Left lung (tissue), 10 donors: ENCODE measurements around the gene TBRG1. TPM values are rescaled to one million over a fixed set of nuclear protein-coding genes. Genes with fewer than 3 reads are reported as not detected.
A peak's percentile ranks its signal among the peaks of the same experiment; 100 is the strongest.

Source experiments
- ATAC-seq: fragments of 200-7000 bp; cut with Tn5 transposase; one replicate; pipeline ENCODE4 v1.9.1; 2020; ENCODE audit warnings: moderate library complexity
- DNase-seq, 4 donors: peaks; one replicate each; pipeline ENCODE4 v3.0.0-alpha.2; 2013 to 2020
- H3K27ac ChIP-seq, 2 donors: fragments of 200-600 bp; sonication (generic) in 1 of 2; one replicate each; pipeline versions ENCODE4 v1.5.0 to v1.8.0; 2020 to 2021
- H3K27me3 ChIP-seq, 2 donors: fragments of 200-600 bp; sonication (generic) in 1 of 2; one replicate each; pipeline versions ENCODE4 v1.5.0 to v1.8.0; 2020 to 2021
- H3K36me3 ChIP-seq, 2 donors: fragments of 200-600 bp; sonication (generic) in 1 of 2; one replicate each; pipeline versions ENCODE4 v1.5.0 to v1.8.0; 2020 to 2021
- H3K4me1 ChIP-seq, 2 donors: fragments of 200-600 bp; one replicate each; pipeline ENCODE4 v1.8.0; 2021
- H3K4me3 ChIP-seq, 2 donors: fragments of 200-600 bp; sonication (generic) in 1 of 2; one replicate each; pipeline versions ENCODE4 v1.5.0 to v1.8.0; 2020 to 2021; ENCODE audit warnings: mild to moderate bottlenecking in 1 of 2
- H3K9me3 ChIP-seq, 2 donors: fragments of 200-600 bp; sonication (generic) in 1 of 2; one replicate each; pipeline versions ENCODE4 v1.5.0 to v1.8.0; 2020 to 2021
- CTCF ChIP-seq, 2 donors: fragments of 200-600 bp; sonication (generic) in 1 of 2; IDR thresholded peaks; one replicate each; pipeline versions ENCODE4 v1.5.0 to v1.8.0; 2021; ENCODE audit warnings: antibody characterized with exemption in 2 of 2
- intact Hi-C, 2 donors: fragments of 100-400 bp; cut with DNase I; formaldehyde crosslinking; loops; one replicate each; pipeline versions ENCODE4 v1.11.2 to v1.14.2; 2022
- polyA plus RNA-seq, 6 donors: library from polyadenylated mRNA; unstranded; fragments of 120-200 nt; gene quantifications; one replicate each; pipeline ENCODE4 v1.2.1, GENCODE V29; 2013; ENCODE audit not compliant: insufficient read length in 6 of 6
- total RNA-seq, 2 donors: library from RNA; stranded (reverse); fragmentation: NEBNext Ultra II Directional; extraction: Animal tissue kit (Norgen Biotek cat#: 25700); gene quantifications; one replicate each; pipeline ENCODE4 v1.2.1, GENCODE V29; 2021
- donor health status: DM: no; HTN: yes; CAD: no.
- donor health status: DM: no; HTN: no; CAD: no.

TBRG1 gene
- total and polyA plus RNA-seq, 8 donors, result 30.2 to 41.9 (median 37.5) TPM

DNA sequence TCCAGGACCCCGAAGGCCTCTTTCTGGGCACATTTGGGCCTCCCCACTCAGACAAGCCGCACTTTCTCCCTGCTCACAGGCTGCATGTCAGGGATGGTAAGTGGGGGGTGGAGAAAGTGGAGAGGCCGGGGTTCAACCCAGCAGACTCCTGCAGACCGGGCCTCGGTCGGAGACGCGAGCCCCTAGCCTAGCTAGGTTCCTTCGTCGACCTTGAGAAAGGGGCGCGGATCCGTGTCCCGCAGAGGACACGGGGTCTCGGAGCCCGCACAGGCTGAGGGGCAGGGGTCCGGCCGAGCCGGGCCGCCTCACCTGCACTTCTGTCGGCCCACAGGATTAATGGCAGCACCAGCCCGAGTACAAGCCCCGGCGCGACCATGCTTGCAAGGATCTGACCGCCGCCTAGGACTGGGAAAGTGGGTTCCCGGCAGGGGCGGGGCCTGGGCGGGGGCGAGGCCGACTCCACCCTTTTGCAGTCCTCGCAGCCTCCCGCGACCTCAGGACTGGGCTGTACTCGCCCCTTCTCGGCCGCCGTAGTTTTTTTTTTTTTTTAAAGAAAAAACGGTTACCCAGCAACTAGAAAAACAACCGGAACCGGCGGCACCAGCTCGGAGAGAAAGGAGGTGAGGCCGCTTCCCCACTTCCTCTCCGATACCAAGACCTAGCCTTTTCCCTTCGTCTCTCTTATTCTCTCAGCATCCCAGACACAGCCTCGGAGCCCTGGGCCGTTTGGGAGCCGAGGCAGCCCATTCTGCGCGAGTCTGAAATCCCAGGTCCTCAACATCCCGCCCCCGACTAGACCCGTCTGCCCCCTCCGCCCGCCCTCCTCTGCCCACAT lies 50.9 kb downstream of the TBRG1 start, which contains the start of the genes SIAE and SPA17:
TSS of gene SIAE (minus strand) at position 407 of the 835 bp plus-strand sequence. CDS start at position 376, 31 bp downstream.
TSS of gene SPA17 (plus strand) at position 572 of the 835 bp plus-strand sequence. CDS start 1,361 bp downstream, outside the sequence.
- TF ChIP-seq CTCF (IDR thresholded peaks at IDR 0.05), result no peak
- Histone ChIP-seq H3K36me3 (no peaks in the 10 kb centered on the region), H3K27ac (peak within 1 kb of the TSS; percentile 84 to 92), H3K27me3 (no peaks in the 10 kb centered on the region), H3K4me1 (peaks cover 9 to 53% of the 10 kb centered on the region in 2 donors), H3K9me3 (no peaks in the 10 kb centered on the region), H3K4me3 (peak within 1 kb of the TSS; percentile 61 to 64)
- intact Hi-C loops, result loop anchor here (5.0 to 10.0 kb wide), 2 partner anchors 81 to 89 kb away; partner anchors contain the start of genes ESAM (in 1 of the 2) and VSIG2 (in 1 of the 2)
- DNase-seq, result peak; percentile 93 to 98 (median 96)
- peak; percentile 97 for ATAC-seq

GRCh38 chr11:124674168-124674517 lies 51.5 kb downstream of the TBRG1 start:
- intact Hi-C loops, result loop anchor here (5.0 to 10.0 kb wide), 2 partner anchors 81 to 88 kb away; partner anchors contain the start of genes ESAM (in 1 of the 2) and VSIG2 (in 1 of the 2)
- peaks cover 9 to 53% of the 10 kb centered on the region in 2 donors for H3K4me1 ChIP-seq
- H3K27ac ChIP-seq, result peak overlapping the region; percentile 84 to 92
- ATAC-seq (no peak), DNase-seq (no peak)
- no peaks in the 10 kb centered on the region for H3K9me3 ChIP-seq
- H3K36me3 ChIP-seq, result no peaks in the 10 kb centered on the region
- H3K27me3 ChIP-seq, result no peaks in the 10 kb centered on the region
- peak overlapping the region; percentile 61 to 64 for H3K4me3 ChIP-seq
- no peak for TF ChIP-seq CTCF (IDR thresholded peaks at IDR 0.05)

DNA sequence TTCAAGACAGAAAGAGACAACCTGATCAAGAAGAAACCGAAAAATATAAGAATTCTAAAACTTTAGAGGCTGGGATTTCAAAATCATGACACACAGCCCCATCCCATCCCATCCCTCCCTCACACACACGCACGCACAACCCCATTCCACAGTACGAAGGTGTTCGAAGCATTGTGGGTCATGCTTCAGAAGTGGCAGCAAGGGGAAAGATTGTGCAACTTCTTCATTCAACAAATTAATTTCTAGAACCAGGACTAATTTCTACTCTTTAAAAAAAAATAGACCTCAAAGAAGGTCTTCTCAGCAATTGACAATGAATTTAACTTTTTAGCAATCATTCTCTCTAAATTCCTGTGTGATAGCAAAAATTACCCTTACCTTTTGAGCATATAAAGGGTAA lies 51.9 kb downstream of the TBRG1 start:
- ATAC-seq, result no peak
- TF ChIP-seq CTCF (IDR thresholded peaks at IDR 0.05), result no peak
- H3K27me3 ChIP-seq, result no peaks in the 10 kb centered on the region
- peak overlapping the region in 1 of 2 donors; percentile 64 for H3K4me3 ChIP-seq
- H3K27ac ChIP-seq, result peak overlapping the region; percentile 84 to 92
- intact Hi-C loops, result loop anchor here (5.0 to 10.0 kb wide), 2 partner anchors 80 to 88 kb away; partner anchors contain the start of genes ESAM (in 1 of the 2) and VSIG2 (in 1 of the 2)
- no peak for DNase-seq
- H3K9me3 ChIP-seq, result no peaks in the 10 kb centered on the region
- peaks cover 9 to 49% of the 10 kb centered on the region in 2 donors for H3K4me1 ChIP-seq
- H3K36me3 ChIP-seq, result no peaks in the 10 kb centered on the region

- intact Hi-C loops, result loop anchor here in 1 of 2 donors (10.0 kb wide), 1 partner anchor 78 kb away; the partner anchor contains the start of gene VSIG2
- peak; percentile 42 for ATAC-seq
These were observed 53.7 kb downstream of the TBRG1 start for GRCh38 chr11:124676386-124676785.

More at GRCh38 chr11:124676386-124676785, 53.7 kb downstream of the TBRG1 start:
- Histone ChIP-seq H3K9me3 (peaks cover 0 to 3% of the 10 kb centered on the region in 2 donors), H3K4me3 (no peak overlapping the region), H3K4me1 (peaks cover 9 to 38% of the 10 kb centered on the region in 2 donors), H3K27ac (peak overlapping the region; percentile 45 to 53), H3K36me3 (no peaks in the 10 kb centered on the region), H3K27me3 (no peaks in the 10 kb centered on the region)
- TF ChIP-seq CTCF (IDR thresholded peaks at IDR 0.05), result no peak
- DNase-seq, result peak in 2 of 4 donors; percentile 31 to 68
